Activated CD4-positive, alpha-beta T cell treated with anti-CD3 and anti-CD28 coated beads, Interleukin-2, Interleukin-4, amounts not matched to agents 100 ng/mL and 50 ng/mL, durations not matched to agents 16 hours and 8 hours (primary cell): ENCODE data around the gene GFPT2.

Experiments used
- DNase-seq: peaks from one replicate; pipeline ENCODE4 v3.0.0-alpha.2; 2020; ENCODE audit warnings: low spot score

The GFPT2 gene

DNA sequence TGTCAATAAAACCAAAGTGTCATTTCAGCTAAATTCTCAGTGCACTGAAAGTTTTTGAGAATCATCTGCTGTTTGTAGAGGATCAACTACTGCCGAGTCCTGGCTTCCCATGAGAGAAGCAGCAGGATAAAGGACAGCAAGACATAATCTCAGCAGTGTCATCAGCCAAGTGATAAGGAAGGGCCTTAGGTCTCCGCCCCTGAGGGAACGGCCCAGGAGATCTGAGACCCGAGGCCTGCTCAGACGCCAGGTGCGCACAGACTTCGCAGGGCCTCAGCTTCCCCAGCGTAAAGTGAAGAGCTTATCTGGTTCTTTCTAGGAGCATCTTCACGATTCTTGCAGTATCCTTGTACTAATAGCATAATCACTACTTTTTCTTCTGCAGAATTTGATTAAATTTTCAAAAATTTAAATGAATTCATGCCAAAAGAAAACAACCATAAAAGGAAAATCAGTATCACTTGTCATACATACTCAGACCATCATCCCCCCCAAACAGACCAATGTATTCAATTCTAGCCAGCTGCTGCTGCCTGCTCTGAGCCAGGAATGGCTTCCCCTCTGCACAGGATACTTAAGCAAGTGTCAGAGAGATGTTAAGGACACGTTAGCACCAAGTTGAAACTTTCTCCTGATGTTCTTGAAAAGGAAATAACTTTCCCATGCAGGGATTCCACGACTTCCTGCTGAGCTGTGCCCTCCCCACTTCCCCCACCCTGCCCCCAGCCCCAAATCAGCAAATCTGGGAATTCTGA lies 2.2 kb downstream of the GFPT2 start:
- DNase-seq, result no peak

DNA sequence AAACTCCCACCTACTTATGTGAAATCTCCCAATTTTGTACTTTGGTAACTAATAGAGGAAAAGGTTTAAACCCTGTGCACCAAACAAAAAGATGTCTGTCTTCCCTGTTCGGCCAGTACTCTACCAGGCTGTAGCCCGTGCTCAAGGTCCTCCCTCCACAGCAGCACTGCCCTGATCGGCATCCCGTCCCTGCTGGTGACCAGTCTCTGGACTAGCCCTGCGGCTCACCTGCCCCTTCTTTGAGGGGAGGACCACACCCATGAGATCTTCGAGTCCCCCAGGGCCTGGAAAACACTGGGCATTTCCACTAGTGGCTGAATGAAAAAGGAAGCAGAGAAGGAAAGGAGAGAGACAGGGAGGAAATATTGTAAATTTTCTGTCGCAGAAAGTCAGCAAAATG lies 2.8 kb downstream of the GFPT2 start:
- DNase-seq, result no peak

DNA sequence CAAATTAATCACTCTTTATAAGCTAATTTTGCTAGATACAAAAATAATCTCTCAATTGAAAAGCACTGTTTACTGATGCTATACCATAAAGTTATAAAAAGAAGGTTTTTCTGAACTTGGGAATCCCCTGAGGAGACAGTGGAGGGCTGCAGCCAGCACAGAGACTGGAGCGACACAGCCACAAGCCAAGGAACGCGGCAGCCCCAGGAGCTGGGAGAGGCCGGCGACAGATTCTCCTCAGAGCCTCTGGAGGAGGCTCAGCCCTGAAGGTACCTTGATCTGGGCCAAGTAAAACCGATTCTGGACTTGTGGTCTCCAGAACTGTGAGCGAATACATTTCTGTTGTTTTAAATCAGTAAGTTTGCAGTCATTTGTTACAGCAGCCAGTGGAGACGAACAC lies 3.7 kb downstream of the GFPT2 start:
- no peak for DNase-seq

DNA sequence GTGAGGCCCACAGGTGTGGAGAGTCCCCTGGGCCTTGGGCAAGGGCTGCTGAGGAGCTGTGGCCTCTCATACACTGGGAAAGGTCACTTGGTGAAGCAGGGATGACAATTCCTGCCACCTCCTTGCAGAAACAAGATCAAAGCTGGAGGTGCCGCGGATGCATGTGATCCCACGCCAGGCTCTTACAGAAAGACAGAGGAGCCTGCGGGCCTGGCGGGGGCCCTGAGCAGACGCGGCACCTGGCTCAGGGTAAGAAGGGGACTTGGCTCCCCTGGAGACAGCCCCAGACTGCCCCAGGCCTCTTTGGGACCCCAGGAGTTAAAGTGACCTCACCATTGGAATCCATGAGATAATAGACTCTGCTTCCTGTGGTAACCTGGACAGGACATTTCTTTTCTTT lies 4.8 kb downstream of the GFPT2 start:
- DNase-seq, result no peak

DNA sequence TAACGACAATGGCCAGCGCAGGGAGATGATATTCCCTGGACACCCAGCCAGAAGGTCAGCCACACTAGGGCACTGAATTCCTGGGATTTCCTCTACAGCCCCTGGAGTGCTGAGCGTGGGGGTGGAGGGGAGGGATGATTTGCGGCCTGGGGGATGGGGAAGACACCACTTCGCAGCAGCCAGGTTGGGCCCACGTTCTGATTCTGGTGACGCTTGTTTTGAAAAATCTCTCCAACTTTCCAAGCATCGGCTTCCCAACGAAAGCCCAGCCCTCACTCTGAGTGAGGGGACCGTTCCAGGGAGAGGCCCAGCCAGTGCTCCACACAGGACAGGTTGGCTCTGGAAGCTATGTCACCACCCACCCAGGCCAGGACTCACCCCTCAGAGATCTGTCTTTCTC lies 5.4 kb downstream of the GFPT2 start:
- DNase-seq, result no peak

DNA sequence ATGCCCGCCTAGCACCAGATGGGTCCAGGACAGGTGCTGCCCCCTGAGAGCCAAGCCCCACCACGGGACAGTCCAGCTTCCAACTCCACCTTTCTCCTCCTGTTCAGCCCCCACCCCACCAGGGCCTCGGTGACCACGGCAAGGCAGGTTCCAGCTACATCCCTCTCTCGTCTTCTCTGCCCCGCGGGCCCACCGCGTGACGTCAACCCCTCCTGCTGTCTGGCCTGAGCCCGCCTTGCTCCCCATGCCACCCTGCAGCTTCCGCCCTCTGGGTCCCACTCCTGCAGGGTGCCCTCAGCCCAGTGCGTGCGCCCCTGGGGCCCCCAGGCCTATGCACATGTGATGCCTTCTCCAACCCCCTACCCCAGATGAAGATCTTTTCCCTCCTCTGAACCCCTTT lies 6.8 kb downstream of the GFPT2 start:
- no peak for DNase-seq

DNA sequence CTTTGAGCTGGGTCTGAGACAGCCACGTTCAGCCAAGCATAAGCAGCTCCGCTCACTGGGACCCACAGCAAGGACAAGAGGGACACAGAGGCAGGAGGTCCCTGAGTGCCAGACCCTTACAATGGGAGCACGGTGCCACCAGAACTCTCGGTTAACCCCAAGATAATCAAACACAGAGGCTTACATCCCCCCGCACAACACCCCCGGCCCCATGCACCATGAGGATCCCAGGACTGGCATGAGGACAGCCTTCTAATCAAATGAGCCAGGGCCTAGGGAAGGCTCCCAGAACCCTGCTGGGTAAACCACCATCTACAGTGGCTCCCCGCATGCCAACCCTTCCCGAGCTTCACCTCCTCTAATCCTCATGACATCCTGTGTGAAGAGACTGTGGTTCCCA lies 7.4 kb downstream of the GFPT2 start:
- no peak for DNase-seq

DNA sequence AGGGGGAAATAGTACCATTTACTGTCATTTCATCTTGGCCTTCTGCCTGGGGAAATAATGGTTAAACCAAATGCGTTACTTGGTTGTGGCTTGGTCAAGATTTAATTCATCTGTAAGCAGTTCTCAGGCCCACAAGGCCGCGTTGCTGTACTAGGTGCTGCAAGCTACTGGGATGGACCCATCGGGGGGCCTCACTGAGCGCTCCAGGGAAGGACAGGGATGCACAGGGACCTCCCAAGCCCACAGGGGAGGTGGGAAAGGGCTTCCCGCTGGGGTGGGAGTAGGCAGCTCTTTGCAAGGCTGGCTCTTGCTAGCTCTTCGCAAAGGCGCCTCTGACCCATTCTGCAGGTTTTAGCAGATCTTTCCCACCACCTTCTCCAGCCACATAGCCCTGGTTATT lies 8.0 kb downstream of the GFPT2 start:
- DNase-seq, result no peak

DNA sequence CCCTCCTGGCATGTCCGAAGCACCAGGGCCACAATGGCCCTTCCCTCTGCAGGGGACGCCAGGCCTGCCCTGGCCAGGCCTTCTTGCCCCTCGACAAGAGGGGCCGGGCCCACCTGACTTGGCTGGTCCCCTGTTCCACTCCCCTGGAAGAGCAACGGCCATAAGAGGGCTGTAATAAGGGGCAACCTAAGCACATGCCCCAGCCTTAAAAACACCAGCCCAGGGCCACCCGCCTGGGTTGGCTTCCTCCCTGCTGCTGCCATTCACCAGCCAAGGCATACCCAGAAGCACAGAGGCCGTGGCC lies 8.5 kb downstream of the GFPT2 start:
- DNase-seq, result no peak

DNA sequence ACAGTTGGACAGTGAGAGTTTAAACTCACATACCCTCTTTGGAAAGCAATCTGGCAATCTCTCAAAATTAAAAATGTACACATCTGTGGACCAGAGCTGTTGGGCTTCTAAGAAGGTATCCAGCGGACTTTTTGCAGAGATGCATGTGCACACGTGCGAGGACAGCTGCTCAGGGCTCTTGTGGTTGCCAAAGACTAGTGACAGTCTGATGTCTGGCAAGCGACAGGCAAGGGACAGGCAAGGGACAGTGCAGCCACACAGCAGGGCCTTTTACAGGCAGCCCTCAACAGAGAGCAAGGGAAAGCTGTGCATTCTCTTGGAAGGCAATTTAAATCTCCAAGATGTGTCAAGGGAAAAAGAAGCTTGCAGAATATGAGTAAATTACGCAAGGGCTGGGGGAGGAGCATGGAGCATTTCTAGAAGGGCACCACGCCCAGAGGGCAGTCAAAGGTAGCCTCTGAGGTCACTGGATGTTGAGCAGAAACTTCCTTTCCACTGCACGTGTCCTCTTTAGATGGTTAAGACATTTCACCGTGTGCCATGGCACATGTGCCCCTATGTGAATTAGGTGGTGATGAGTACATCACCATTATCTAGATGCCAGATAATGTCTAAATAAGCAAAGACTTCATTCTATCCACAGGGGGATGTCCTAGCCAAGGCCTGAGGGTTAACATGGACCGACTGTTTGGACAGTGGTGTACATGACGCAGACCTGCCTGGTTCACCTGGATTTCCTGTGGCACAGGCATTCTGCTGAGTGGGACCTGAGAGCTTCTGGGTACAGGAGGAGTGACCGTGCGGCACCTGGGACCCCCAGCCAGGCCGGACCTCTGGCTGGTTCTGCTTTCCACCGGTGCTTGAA lies 9.1 kb downstream of the GFPT2 start:
- DNase-seq, result no peak

DNA sequence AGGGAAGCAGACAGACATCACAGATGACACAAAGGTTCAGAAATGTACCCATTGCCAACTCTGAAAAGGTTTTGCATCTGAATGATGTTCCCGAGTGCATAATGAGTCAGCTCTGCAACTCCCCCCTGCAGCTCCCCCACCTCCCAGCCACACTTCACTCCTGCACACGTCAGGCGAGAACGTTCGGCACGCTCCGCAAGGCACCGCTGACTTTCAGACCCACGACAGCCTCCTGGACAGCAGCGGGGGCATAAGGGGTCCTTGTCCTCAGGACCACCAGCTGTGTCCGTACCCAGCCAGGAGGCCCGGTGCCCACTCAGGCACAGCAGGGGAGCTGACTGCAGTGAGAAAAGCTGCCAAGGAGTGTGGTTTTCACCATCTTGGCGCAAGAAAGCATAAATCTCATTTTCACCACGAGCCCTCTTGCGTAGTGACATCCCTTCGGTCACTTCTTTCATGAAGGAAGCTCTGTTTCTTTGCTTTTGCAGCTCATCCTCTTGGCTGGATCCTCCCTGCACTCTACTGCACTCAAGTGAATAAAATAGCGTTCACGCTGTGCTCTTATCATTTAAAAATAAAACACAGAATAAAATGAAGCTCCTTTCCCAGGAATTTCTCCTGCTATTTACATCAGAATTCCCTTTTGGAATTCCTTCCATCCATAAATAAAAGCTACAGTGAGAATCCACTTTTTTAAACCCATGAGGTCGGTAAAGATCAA lies 9.9 kb downstream of the GFPT2 start:
- no peak for DNase-seq

DNA sequence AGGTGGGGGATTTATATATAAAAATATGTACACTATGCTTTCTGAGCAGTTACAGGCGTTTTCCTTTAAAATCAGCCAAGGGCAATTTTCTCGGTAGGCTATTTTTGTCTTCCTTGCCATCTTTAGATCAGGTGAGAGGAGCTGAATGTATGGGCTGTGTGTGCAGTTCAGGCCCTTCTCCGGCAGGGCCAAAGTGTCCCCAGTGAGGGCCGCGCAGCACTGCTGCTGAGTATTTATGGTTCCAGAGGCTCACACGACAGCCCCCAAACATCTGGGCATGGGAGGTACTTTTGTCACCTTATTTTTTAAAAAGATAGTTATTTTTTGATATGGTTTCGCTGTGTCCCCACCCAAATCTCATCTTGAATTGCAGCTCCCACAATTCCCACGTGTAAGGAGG lies 11.5 kb downstream of the GFPT2 start:
- no peak for DNase-seq

DNA sequence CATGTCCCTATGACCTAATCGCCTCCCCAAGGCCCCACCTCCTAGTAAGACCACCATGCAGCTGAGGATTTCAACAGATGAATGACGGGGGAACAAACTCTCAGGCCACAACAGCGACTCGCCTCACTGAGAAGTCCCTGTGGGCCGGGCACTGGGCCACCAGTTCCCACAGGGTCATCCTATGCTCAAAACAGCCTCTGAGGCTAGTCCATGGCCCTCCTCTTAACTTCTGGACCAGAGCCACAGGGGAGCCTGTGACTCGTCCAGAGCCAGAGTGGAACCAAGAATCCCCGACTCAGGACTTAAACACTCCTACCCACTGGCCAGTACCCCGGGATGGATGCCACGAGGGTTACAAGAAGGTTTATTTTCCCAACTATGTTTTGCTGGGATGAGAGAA lies 12.3 kb downstream of the GFPT2 start:
- DNase-seq, result no peak

DNA sequence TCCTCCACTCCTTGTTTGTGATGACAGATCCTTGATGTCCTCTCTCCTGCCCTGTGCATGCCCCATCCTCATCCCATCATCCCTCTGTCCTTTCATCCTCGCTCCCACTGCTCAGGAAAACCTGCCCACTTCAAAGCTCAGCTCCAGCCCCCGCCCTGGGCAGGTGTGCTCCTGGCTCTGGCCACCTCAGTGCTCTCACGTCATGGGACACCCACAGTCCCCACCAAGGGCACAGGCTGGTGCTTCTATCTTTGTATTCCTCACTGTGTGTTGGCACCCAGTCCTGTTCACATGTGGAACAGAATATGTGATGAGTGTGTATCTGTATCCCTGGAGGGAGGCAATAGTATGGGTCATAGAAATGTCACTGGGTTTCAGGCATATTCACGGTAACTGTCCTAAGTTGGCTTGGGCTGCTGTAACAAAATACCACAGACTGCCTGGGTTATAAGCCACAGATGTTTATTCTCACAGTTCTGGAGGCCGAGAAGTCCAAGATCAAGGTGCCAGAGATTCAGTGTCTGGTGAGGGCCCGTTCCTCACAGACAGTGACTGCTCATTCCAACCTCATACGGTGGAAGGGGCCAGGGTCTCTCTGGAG lies 13.5 kb downstream of the GFPT2 start:
- DNase-seq, result no peak

DNA sequence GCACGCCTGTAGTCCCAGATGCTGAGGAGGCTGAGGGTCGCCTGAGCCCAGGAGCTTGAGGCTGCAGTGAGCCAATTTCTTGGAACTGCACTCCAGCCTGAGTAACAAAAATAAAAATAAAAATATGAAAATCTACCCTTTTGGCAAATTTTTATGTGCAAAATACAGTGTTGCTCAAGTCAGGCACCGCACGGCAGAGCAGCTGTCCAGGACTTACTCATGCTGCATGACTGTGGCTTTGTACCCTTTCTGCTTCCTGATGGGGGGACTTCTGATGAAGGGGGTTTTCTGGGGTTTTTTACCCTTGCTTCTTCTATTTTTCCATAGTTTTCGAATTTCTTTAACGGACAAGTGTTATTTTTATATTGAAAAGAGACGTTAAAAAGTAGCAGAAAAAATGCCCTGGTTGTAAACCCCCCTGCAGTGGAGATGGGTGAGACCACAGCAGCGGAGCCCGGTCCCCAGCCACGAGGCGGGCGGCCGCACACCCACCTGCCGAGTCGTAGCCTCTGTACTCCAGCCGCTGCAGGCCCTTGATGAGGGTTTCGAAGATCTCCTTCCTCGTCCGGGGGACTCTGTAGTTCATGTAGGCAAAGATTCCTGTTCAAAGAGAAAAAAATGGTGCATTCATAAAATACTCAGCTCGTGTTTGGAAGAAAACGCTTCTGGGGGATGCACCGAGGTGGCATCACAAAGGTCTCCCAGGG lies 15.0 kb downstream of the GFPT2 start:
- no peak for DNase-seq

DNA sequence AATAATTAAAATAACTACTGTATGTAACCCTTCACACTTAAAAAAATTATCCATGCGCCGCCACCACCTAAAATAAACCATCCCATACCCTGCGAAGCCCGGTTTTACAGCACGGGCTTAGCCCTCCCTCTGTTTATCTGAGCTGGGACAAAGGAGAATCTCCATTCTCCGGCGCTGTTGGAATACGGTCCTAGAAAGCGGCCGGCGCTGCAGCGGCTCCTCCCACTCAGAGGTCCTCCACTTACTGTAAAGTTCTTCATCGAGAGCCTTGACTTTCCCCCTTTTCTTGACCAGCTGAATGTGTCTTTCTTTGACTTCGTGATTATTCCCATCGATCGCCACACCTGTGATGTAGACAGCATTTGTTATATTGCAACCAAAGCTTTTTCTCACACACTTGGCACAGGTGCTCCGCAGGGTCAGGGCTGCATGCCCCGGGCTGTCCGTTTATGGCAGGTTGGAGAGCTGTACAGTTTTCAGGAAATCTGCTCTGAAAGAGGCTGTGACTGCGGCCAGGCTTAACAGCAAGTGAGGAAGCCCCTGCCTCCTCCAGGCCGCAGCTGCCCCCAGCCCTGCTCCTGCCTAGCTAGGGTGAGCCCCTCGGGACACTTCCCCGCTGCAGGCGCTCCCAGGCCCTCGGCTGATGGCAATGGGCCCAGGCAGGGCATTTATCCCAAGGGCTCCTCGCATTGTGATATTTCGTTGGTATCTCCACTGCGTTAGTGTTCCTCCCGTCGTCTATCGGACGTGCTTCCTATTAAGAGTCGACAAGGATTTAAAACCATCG lies 16.7 kb downstream of the GFPT2 start:
- no peak for DNase-seq

DNA sequence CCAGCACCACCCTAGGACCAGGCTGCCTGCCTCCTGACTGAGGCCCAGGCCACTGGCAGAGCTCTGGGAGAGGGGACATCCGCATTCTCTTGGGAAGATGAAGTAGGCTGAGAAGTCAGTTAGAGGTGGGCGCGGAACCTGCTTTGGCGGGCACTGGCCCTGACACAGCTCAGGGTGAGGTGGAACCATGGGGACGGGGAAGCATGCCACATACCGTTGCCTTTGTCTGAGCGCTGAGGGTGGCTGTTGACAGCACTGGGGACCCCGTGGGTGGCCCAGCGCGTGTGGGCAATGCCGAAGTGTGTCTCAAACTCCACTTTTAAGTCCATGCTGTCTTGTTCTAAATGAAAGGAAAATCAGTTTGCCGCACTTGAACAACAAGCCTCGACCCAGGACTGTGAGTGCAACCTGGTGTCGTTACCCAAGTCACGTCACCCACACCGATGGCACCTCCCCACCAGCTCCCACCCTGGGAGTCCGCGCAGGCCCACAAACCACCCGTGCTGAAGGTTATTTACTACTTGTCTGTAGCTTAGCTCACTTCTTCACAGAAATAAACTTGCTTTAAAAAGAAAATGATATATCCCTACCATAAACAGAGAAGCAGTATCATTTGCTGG lies 17.4 kb downstream of the GFPT2 start:
- no peak for DNase-seq

DNA sequence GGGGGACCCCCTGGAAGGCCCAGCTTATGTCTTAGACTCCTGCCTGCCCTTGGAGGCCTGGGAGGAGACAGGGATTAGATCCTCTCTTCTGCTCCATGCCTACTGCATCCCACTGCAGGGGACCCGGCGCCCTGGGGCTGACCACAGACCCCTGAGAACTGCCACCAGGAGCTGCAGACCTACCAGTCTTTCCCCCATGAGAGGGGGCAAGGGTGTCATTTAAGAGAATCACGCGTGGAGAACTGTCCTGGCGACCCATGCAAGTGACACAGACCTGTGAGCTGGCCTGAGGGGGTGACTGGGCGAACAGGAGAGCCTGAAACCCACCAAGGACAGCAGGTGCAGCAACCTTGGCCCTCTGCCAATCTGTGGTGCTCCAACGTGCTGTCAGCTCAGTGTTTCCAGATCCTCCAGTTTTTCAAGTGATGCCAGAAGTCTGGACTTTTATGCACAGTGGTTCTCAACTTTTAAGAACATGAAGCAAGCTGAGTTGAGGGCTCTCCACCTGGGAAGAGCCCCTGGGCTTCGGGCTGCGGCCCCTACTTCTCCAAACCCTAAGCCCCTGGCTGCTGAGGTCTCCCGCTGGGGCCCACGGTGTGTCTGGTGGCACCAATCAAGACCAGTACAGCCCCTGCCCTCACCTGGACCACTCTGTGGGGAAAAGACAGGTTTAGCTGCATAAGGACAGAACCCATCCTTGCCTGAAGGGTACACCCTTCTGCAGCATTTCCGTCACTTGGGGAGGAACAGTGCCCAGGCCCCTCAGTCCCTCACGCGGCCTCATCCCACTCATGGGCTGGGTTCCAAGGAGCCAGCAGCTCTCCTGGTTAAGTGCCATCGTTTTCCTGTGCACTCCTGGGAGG lies 18.2 kb downstream of the GFPT2 start:
- no peak for DNase-seq

DNA sequence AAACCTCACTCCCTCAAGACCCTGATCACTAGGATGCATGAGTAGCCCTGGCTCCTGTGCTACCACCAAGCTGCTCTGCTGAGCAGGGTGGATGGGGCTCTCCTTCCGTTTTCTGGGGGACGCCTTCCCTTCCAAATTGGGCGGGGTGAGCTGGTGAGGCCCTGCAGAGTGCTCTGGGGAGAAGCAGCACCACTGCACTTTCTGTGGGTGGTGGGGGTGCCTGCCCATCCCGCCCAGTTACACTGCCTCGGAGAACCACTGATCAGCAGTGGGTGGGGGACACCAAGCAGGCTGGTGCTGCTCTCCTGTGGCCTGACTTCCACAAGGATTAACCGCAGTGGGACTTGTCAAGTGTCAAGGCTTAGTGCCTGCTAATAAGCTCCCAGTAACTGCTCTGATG lies 19.0 kb downstream of the GFPT2 start:
- DNase-seq, result no peak

DNA sequence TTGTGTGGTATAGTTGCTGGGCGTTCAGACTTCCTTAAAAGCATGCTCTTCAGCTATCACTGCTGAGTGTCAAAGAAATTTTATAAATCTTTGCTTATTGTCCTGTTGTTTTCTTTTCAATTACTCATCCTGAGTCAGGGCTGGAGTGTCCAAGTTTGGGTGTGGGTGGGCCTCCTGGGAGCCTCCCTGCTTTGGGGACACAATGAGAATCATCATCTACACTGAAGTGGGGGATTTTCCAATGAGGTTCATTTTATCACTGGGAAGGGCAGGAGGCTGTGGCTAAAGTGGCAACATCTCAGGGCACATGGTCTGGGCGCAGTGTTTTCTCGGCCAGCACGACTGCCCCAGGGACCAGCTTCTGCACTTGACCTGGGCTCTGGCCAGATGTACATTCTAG lies 19.5 kb downstream of the GFPT2 start:
- no peak for DNase-seq
